ENCODE results near the gene DQX1. TPM values are rescaled to one million over a fixed set of nuclear protein-coding genes. Genes with fewer than 3 reads are reported as not detected.
A peak's percentile ranks its signal among the peaks of the same experiment; 100 is the strongest.

The DQX1 gene
- total and polyA plus RNA-seq, 9 of the 15 experiments (the other 6 are each of a cell fraction or from before 2014, with no cell fraction given), result 0.04 to 0.38 (median 0.18) TPM; not detected in 1

DNA sequence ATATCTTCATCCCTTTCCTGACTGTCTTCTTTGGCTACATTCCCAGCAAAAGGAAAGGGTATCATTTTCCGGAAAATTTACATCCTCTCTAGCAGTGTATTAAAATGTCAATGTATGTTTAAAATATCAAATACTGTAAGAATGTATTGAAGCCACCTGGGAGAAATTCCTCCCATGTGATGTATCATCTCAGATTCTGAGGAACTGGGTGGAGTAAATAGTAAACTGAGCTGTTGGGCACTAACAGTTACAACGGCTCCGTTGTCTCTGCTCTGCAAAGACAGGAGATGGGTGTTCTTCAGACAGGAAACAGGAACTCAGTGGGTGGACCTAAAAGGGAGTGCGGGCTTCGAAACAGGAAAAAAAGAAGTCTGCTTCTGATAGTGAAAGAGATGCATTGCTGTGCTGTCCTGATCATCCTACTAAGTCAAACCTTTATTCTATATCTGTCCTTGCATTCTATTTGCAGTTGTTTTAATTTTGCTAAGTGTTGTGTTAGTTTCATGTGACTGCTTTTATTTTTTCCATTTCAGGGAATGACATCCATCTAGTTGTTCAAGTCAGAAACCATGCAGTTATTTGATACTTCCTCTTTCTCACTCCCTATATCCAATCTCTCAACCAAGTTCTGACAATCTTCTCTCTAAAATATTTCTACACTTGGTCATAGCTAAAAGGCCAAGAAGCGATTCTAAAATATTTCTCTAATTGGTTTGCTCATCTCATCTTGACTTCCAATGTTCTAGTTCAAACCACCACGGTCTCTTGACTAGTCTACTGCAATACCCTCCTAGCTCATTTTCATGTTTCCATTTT is 47.9 kb upstream of the DQX1 start (continued):
- TF ChIP-seq, protein P1, sequence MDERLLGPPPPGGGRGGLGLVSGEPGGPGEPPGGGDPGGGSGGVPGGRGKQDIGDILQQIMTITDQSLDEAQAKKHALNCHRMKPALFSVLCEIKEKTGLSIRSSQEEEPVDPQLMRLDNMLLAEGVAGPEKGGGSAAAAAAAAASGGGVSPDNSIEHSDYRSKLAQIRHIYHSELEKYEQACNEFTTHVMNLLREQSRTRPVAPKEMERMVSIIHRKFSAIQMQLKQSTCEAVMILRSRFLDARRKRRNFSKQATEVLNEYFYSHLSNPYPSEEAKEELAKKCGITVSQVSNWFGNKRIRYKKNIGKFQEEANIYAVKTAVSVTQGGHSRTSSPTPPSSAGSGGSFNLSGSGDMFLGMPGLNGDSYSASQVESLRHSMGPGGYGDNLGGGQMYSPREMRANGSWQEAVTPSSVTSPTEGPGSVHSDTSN (CRISPR knock-in tag; IDR thresholded peaks at IDR 0.05; ENCODE audit: low read depth), result no peak
- TF ChIP-seq, protein P1 (tag; conservative IDR thresholded peaks at IDR 0.05; ENCODE audit: low read depth), result peak; percentile 39
- TF ChIP-seq, protein P2, sequence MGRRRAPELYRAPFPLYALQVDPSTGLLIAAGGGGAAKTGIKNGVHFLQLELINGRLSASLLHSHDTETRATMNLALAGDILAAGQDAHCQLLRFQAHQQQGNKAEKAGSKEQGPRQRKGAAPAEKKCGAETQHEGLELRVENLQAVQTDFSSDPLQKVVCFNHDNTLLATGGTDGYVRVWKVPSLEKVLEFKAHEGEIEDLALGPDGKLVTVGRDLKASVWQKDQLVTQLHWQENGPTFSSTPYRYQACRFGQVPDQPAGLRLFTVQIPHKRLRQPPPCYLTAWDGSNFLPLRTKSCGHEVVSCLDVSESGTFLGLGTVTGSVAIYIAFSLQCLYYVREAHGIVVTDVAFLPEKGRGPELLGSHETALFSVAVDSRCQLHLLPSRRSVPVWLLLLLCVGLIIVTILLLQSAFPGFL (CRISPR knock-in tag; IDR thresholded peaks at IDR 0.05), result no peak
- TF ChIP-seq GABPA (tag; conservative IDR thresholded peaks at IDR 0.05; ENCODE audit: low read depth) (peak; percentile 87), ZNF175 (CRISPR knock-in tag; IDR thresholded peaks at IDR 0.05; ENCODE audit: low read depth) (0 out of 2 replicates have a peak, but pooled peaks have one; percentile 69), SMARCB1 (IDR thresholded peaks at IDR 0.05; ENCODE audit: insufficient read length, low read depth) (peak; percentile 58), MIER1 (IDR thresholded peaks at IDR 0.05; ENCODE audit: low read depth) (no peak), KLF1 (tag; IDR thresholded peaks at IDR 0.05) (no peak), SOX6 (IDR thresholded peaks at IDR 0.05) (0 out of 2 replicates have a peak, but pooled peaks have one; percentile 6), SMARCE1 (IDR thresholded peaks at IDR 0.05) (0 out of 2 replicates have a peak, but pooled peaks have one; percentile 51), ELF1 (tag; IDR thresholded peaks at IDR 0.05) (peak; percentile 40; the same call in 1 of the 2 replicates), CXXC5 (CRISPR knock-in tag; IDR thresholded peaks at IDR 0.05) (peak; percentile 48; the same call in 1 of the 2 replicates)
- TF ChIP-seq, protein P3, sequence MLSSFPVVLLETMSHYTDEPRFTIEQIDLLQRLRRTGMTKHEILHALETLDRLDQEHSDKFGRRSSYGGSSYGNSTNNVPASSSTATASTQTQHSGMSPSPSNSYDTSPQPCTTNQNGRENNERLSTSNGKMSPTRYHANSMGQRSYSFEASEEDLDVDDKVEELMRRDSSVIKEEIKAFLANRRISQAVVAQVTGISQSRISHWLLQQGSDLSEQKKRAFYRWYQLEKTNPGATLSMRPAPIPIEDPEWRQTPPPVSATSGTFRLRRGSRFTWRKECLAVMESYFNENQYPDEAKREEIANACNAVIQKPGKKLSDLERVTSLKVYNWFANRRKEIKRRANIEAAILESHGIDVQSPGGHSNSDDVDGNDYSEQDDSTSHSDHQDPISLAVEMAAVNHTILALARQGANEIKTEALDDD (IDR thresholded peaks at IDR 0.05), result peak; percentile 33; the same call in 1 of the 2 replicates
- TF ChIP-seq, protein P4, sequence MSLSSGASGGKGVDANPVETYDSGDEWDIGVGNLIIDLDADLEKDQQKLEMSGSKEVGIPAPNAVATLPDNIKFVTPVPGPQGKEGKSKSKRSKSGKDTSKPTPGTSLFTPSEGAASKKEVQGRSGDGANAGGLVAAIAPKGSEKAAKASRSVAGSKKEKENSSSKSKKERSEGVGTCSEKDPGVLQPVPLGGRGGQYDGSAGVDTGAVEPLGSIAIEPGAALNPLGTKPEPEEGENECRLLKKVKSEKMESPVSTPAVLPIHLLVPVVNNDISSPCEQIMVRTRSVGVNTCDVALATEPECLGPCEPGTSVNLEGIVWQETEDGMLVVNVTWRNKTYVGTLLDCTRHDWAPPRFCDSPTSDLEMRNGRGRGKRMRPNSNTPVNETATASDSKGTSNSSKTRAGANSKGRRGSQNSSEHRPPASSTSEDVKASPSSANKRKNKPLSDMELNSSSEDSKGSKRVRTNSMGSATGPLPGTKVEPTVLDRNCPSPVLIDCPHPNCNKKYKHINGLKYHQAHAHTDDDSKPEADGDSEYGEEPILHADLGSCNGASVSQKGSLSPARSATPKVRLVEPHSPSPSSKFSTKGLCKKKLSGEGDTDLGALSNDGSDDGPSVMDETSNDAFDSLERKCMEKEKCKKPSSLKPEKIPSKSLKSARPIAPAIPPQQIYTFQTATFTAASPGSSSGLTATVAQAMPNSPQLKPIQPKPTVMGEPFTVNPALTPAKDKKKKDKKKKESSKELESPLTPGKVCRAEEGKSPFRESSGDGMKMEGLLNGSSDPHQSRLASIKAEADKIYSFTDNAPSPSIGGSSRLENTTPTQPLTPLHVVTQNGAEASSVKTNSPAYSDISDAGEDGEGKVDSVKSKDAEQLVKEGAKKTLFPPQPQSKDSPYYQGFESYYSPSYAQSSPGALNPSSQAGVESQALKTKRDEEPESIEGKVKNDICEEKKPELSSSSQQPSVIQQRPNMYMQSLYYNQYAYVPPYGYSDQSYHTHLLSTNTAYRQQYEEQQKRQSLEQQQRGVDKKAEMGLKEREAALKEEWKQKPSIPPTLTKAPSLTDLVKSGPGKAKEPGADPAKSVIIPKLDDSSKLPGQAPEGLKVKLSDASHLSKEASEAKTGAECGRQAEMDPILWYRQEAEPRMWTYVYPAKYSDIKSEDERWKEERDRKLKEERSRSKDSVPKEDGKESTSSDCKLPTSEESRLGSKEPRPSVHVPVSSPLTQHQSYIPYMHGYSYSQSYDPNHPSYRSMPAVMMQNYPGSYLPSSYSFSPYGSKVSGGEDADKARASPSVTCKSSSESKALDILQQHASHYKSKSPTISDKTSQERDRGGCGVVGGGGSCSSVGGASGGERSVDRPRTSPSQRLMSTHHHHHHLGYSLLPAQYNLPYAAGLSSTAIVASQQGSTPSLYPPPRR (CRISPR knock-in tag; IDR thresholded peaks at IDR 0.05; ENCODE audit: borderline replicate concordance), result no peak
- TF ChIP-seq, protein P5, sequence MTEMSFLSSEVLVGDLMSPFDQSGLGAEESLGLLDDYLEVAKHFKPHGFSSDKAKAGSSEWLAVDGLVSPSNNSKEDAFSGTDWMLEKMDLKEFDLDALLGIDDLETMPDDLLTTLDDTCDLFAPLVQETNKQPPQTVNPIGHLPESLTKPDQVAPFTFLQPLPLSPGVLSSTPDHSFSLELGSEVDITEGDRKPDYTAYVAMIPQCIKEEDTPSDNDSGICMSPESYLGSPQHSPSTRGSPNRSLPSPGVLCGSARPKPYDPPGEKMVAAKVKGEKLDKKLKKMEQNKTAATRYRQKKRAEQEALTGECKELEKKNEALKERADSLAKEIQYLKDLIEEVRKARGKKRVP (CRISPR knock-in tag; IDR thresholded peaks at IDR 0.05), result 0 out of 2 replicates have a peak, but pooled peaks have one; percentile 22

All from K562 (cell line).